Measurements from ENCODE around the gene NAMPT. TPM values are rescaled to one million over a fixed set of nuclear protein-coding genes. Genes with fewer than 3 reads are reported as not detected.

The NAMPT gene
- total RNA-seq, 4 donors from 2014 or later: 91.8 to 99.5 (median 97.5) TPM

GRCh38 chr7:106294334-106294733, 9.6 kb upstream of the NAMPT start:
- Histone ChIP-seq H3K9me3 (no peaks in the 10 kb centered on the region), H3K27ac (no peak overlapping the region), H3K27me3 (no peaks in the 10 kb centered on the region), H3K4me3 (no peak overlapping the region), H3K36me3 (no peaks in the 10 kb centered on the region), H3K4me1 (peaks cover 0 to 13% (median 0%) of the 10 kb centered on the region in 4 donors)
- TF ChIP-seq POLR2A (IDR thresholded peaks at IDR 0.05): no peak
- peak in 1 of 6 experiments; percentile 26 for TF ChIP-seq CTCF (IDR thresholded peaks at IDR 0.05)
- no peak for DNase-seq

- Histone ChIP-seq H3K4me1 (peaks cover 0 to 29% (median 0%) of the 10 kb centered on the region in 4 donors), H3K27ac (peak overlapping the region in 3 of 4 donors; percentile 50 to 88 (median 80)), H3K9me3 (no peaks in the 10 kb centered on the region)
Measured at GRCh38 chr7:106291247-106291646, 6.5 kb upstream of the NAMPT start.

DNA sequence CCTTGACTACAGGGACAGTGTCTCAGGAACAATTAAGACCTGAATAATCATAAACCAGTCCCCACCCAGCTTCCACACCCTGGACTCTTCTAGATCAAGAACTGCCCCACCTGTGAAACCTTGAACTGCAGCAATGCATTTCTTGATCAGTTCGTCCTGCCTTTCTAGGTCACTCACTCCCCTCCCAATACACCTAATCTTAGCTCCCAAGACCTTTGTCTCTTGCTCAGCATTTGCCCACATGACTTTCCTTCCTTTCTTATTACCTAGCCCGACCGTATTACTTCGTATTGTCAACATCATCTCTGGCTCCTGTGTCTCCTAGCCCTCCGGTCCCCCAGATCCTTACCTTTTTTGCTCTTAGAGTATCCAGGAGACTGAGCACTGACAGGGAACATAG, 5.5 kb upstream of the NAMPT start:
- H3K27me3 ChIP-seq: no peaks in the 10 kb centered on the region
- H3K27ac ChIP-seq: peak overlapping the region in 3 of 4 donors; percentile 71 to 88 (median 85)
- peak in 1 of 3 donors; percentile 86 for DNase-seq
- no peak overlapping the region for H3K4me3 ChIP-seq
- peaks cover 0 to 36% (median 2%) of the 10 kb centered on the region in 4 donors for H3K4me1 ChIP-seq
- peak; percentile 54 to 93 for TF ChIP-seq POLR2A (IDR thresholded peaks at IDR 0.05)
- TF ChIP-seq CTCF (IDR thresholded peaks at IDR 0.05): peak in 3 of 6 experiments; percentile 44 to 47 (median 45)
- no peaks in the 10 kb centered on the region for H3K36me3 ChIP-seq
- H3K9me3 ChIP-seq: no peaks in the 10 kb centered on the region

More at GRCh38 chr7:106291247-106291646, 6.5 kb upstream of the NAMPT start:
- H3K4me3 ChIP-seq: no peak overlapping the region
- DNase-seq: no peak
- no peaks in the 10 kb centered on the region for H3K36me3 ChIP-seq
- TF ChIP-seq POLR2A (IDR thresholded peaks at IDR 0.05): no peak
- TF ChIP-seq CTCF (IDR thresholded peaks at IDR 0.05): no peak
- no peaks in the 10 kb centered on the region for H3K27me3 ChIP-seq

DNA sequence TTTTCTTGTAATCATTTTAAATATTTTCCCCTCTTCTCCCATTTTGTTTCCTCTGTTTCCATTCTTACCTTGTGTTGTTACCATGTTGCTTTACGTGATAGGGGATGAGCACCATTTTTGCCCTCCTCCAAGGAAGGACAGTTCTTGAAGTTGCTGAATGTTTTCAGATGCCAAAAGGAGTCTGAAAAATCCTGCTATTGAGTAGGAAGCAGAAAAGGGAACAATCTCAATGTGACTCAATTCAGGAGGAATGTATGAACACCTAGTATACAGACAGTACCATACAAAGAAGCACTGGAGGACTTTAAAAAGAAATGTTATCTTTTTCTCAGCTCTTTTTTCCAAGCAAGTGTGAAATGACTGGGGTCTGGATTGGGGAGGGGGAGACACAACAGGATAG, 5.1 kb upstream of the NAMPT start:
- H3K27ac ChIP-seq: peak overlapping the region in 3 of 4 donors; percentile 71 to 88 (median 85)

GRCh38 chr7:106288263-106288662, 3.5 kb upstream of the NAMPT start:
- TF ChIP-seq CTCF (IDR thresholded peaks at IDR 0.05) (no peak), POLR2A (IDR thresholded peaks at IDR 0.05) (no peak)
- no peak for DNase-seq
- Histone ChIP-seq H3K4me3 (no peak overlapping the region), H3K36me3 (no peaks in the 10 kb centered on the region), H3K4me1 (peaks cover 0 to 36% (median 2%) of the 10 kb centered on the region in 4 donors), H3K27ac (no peak overlapping the region), H3K9me3 (no peaks in the 10 kb centered on the region), H3K27me3 (no peaks in the 10 kb centered on the region)

More for the DNA sequence above, 5.1 kb upstream of the NAMPT start:
- Histone ChIP-seq H3K4me3 (no peak overlapping the region), H3K9me3 (no peaks in the 10 kb centered on the region), H3K4me1 (peaks cover 0 to 36% (median 2%) of the 10 kb centered on the region in 4 donors), H3K27me3 (no peaks in the 10 kb centered on the region), H3K36me3 (no peaks in the 10 kb centered on the region)
- TF ChIP-seq POLR2A (IDR thresholded peaks at IDR 0.05) (no peak), CTCF (IDR thresholded peaks at IDR 0.05) (no peak)
- DNase-seq: no peak
